ENCODE measurements around the gene LIPT1.

GRCh38 chr2:99127981-99128380 is 26.8 kb upstream of the LIPT1 start:
- TF ChIP-seq EP300 (IDR thresholded peaks at IDR 0.05) (no peak), POLR2AphosphoS5 (IDR thresholded peaks at IDR 0.05) (no peak)
- TF ChIP-seq, protein P1, sequence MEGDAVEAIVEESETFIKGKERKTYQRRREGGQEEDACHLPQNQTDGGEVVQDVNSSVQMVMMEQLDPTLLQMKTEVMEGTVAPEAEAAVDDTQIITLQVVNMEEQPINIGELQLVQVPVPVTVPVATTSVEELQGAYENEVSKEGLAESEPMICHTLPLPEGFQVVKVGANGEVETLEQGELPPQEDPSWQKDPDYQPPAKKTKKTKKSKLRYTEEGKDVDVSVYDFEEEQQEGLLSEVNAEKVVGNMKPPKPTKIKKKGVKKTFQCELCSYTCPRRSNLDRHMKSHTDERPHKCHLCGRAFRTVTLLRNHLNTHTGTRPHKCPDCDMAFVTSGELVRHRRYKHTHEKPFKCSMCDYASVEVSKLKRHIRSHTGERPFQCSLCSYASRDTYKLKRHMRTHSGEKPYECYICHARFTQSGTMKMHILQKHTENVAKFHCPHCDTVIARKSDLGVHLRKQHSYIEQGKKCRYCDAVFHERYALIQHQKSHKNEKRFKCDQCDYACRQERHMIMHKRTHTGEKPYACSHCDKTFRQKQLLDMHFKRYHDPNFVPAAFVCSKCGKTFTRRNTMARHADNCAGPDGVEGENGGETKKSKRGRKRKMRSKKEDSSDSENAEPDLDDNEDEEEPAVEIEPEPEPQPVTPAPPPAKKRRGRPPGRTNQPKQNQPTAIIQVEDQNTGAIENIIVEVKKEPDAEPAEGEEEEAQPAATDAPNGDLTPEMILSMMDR (IDR thresholded peaks at IDR 0.05): no peak
